Measurements from ENCODE around the gene ZBED3. TPM values are rescaled to one million over a fixed set of nuclear protein-coding genes. Genes with fewer than 3 reads are reported as not detected.

Gene ZBED3
- total RNA-seq, 2 experiments from 2014 or later: 5.2 to 6.8 TPM

- Mint-ChIP-seq H3K27ac (peak within 1 kb of the TSS; percentile 94), H3K36me3 (ENCODE audit: low read depth) (peaks cover 29% of the 10 kb centered on the region), H3K4me3 (peak within 1 kb of the TSS; percentile 94), H3K27me3 (no peaks in the 10 kb centered on the region), H3K9me3 (peaks cover 18% of the 10 kb centered on the region), H3K4me1 (ENCODE audit: low read depth) (peaks cover 29% of the 10 kb centered on the region)
- CTCF ChIA-PET: interaction anchor here (0.7 to 2.5 kb wide), 4 partner anchors 47 to 463 kb away, joined by 3 to 15 read pairs (median 4); partner anchors contain the start of gene F2RL1
- no peak for TF ChIP-seq CTCF (IDR thresholded peaks at IDR 0.05)
- intact Hi-C loops (cut with micrococcal nuclease): no loop called here
- ATAC-seq (peak; percentile 99), DNase-seq (peak; percentile 96)
- POLR2A ChIA-PET: interaction anchor here (0.9 to 1.5 kb wide), 4 partner anchors 9 to 169 kb away, joined by 3 to 4 read pairs (median 3); partner anchors contain the start of gene ZBED3
Observed at GRCh38 chr5:77030097-77031071, 56.7 kb downstream of the ZBED3 start, which contains the start of gene AGGF1. Gene AGGF1, plus strand, starts transcription at chr5:77030404. Its CDS starts 363 bp downstream, at chr5:77030767.

GRCh38 chr5:77029376-77029885 is 57.7 kb downstream of the ZBED3 start:
- Mint-ChIP-seq H3K36me3 (ENCODE audit: low read depth) (peaks cover 23% of the 10 kb centered on the region), H3K4me1 (ENCODE audit: low read depth) (peaks cover 29% of the 10 kb centered on the region), H3K27me3 (no peaks in the 10 kb centered on the region), H3K4me3 (peak overlapping the region; percentile 94), H3K27ac (peak overlapping the region; percentile 94), H3K9me3 (peaks cover 18% of the 10 kb centered on the region)
- ChIA-PET POLR2A (interaction anchor here (1.2 to 1.5 kb wide), 2 partner anchors 48 to 168 kb away, joined by 3 read pairs; no protein-coding TSS in a partner anchor), CTCF (interaction anchor here (0.7 to 2.5 kb wide), 4 partner anchors 13 to 464 kb away, joined by 3 to 15 read pairs (median 5); no protein-coding TSS in a partner anchor)
- TF ChIP-seq CTCF (IDR thresholded peaks at IDR 0.05): no peak
- DNase-seq (no peak), ATAC-seq (no peak)
- intact Hi-C loops (cut with micrococcal nuclease): no loop called here

- no peak for ATAC-seq
- intact Hi-C loops (cut with micrococcal nuclease): no loop called here
Observed at GRCh38 chr5:77028631-77029375, 58.3 kb downstream of the ZBED3 start.

GRCh38 chr5:77024490-77024889 is 62.6 kb downstream of the ZBED3 start:
- ChIA-PET POLR2A (no interaction called here), CTCF (interaction anchor here (1.7 kb wide), 1 partner anchor 13 kb away, joined by 5 read pairs; no protein-coding TSS in a partner anchor)
- Mint-ChIP-seq H3K27me3 (peaks cover 15% of the 10 kb centered on the region), H3K4me3 (no peak overlapping the region), H3K4me1 (ENCODE audit: low read depth) (no peaks in the 10 kb centered on the region), H3K27ac (no peak overlapping the region), H3K9me3 (peaks cover 15% of the 10 kb centered on the region), H3K36me3 (ENCODE audit: low read depth) (peaks cover 11% of the 10 kb centered on the region)
- DNase-seq (no peak), ATAC-seq (no peak)
- intact Hi-C loops (cut with micrococcal nuclease): no loop called here
- no peak for TF ChIP-seq CTCF (IDR thresholded peaks at IDR 0.05)

More at GRCh38 chr5:77028631-77029375, 58.3 kb downstream of the ZBED3 start:
- H3K27me3 Mint-ChIP-seq: no peaks in the 10 kb centered on the region
- H3K4me3 Mint-ChIP-seq: no peak overlapping the region
- POLR2A ChIA-PET: interaction anchor here (1.2 kb wide), 1 partner anchor 48 kb away, joined by 3 read pairs; no protein-coding TSS in a partner anchor
- no peak for DNase-seq
- H3K4me1 Mint-ChIP-seq (ENCODE audit: low read depth): peaks cover 29% of the 10 kb centered on the region
- H3K9me3 Mint-ChIP-seq: peaks cover 18% of the 10 kb centered on the region
- CTCF ChIA-PET: interaction anchor here (1.8 kb wide), 1 partner anchor 13 kb away, joined by 4 read pairs; no protein-coding TSS in a partner anchor
- peak overlapping the region; percentile 63 for H3K27ac Mint-ChIP-seq
- TF ChIP-seq CTCF (IDR thresholded peaks at IDR 0.05): no peak
- H3K36me3 Mint-ChIP-seq (ENCODE audit: low read depth): peaks cover 23% of the 10 kb centered on the region
